H1 (cell line): ENCODE results near the gene ATP6V0E2.

Experiments used
- ASH2L ChIP-seq: fragments of 200-600, 300-600 bp; sonication (generic); IDR thresholded peaks from one replicate; pipeline ENCODE4 v1.7.1; 2017; ENCODE audit warnings: low read length
- CTCF ChIP-seq, 3 experiments: IDR thresholded peaks; 1 replicate in 2 of 3; 2 replicates in 1 of 3; pipeline versions ENCODE4 v1.5.1 to v1.6.1; 2011; ENCODE audit warnings: low read length in 3 of 3, mild to moderate bottlenecking in 3 of 3, inconsistent platforms in 2 of 3, low read depth in 1 of 3, moderate library complexity in 1 of 3; ENCODE audit not compliant: insufficient read depth in 1 of 3; ENCODE audit errors: control extremely low read depth in 1 of 3
- EP300 ChIP-seq, 2 experiments: IDR thresholded peaks; 1 replicate in 1 of 2; 2 replicates in 1 of 2; pipeline ENCODE4 v1.6.1; 2011 to 2012; ENCODE audit warnings: low read depth in 2 of 2, low read length in 2 of 2, mild to moderate bottlenecking in 2 of 2, borderline replicate concordance in 1 of 2, inconsistent platforms in 1 of 2, moderate library complexity in 1 of 2
- PHF8 ChIP-seq: fragments of 200-600 bp; sonication (generic); conservative IDR thresholded peaks from 2 replicates; pipeline ENCODE4 v1.7.1; 2012; ENCODE audit warnings: low read depth, mild to moderate bottlenecking, inconsistent platforms, low read length, moderate library complexity
- RAD21 ChIP-seq, 2 experiments: IDR thresholded peaks in 1 of 2; conservative IDR thresholded peaks in 1 of 2; 2 replicates each; pipeline ENCODE4 v1.6.1; 2011; ENCODE audit warnings: low read depth in 2 of 2, low read length in 2 of 2, improper control_type of control experiment in 1 of 2, inconsistent platforms in 1 of 2, mild to moderate bottlenecking in 1 of 2, moderate library complexity in 1 of 2
- TBP ChIP-seq: IDR thresholded peaks from 2 replicates; pipeline ENCODE4 v1.6.1; 2011; ENCODE audit warnings: low read depth, low read length, improper control_type of control experiment
- USF2 ChIP-seq: IDR thresholded peaks from 2 replicates; pipeline ENCODE4 v1.6.1; 2011; ENCODE audit warnings: low read length, improper control_type of control experiment

DNA sequence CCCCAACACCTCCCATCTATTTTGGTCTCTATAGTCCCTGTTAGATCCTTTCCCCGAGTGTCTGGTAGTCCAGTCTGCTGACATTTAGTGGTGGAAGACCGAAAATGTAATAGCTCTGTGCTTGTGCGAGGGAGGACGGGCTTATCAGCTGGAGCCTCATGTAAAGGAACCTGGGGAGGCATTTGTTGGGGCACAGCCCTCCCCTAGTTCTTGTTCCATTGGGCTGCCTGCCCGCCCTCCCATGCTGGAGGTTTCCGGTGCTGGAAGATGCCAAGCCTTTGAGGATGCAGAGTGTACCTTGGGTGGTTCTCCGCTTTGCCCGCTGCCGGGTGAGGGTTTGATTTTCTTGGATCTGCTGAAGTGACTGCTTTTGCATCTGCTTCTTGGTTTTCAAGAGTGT lies 30.2 kb upstream of the ATP6V0E2 start:
- TF ChIP-seq CTCF (IDR thresholded peaks at IDR 0.05; ENCODE audit: control extremely low read depth in 1 of 3, insufficient read depth in 1 of 3, low read depth in 1 of 3, low read length in 3 of 3), result no peak
- no peak for TF ChIP-seq RAD21 (IDR thresholded peaks at IDR 0.05 in 1 of 2, conservative IDR thresholded peaks at IDR 0.05 in 1 of 2; ENCODE audit: low read depth in 2 of 2, low read length in 2 of 2)
- no peak for TF ChIP-seq EP300 (IDR thresholded peaks at IDR 0.05; ENCODE audit: borderline replicate concordance in 1 of 2, low read depth in 2 of 2, low read length in 2 of 2)
- no peak for TF ChIP-seq TBP
- no peak for TF ChIP-seq ASH2L
- TF ChIP-seq PHF8, result no peak
- no peak for TF ChIP-seq USF2
